Stimulated activated CD8-positive, alpha-beta memory T cell treated with anti-CD3 and anti-CD28 coated beads, Interleukin-12 subunit alpha, Interleukin-12 subunit beta, amount 100 ng/mL, for 1 hour (primary cell): ENCODE data around the gene SLC16A10.
"Not testable (repeated sequence)": the region's sequence is repeated elsewhere in the genome, so short reads cannot be mapped to it uniquely, and the experiment has no call there.

Source experiments
- DNase-seq: peaks from one replicate; pipeline ENCODE4 v3.0.0-alpha.2; 2020; ENCODE audit warnings: low read depth

SLC16A10 gene

DNA sequence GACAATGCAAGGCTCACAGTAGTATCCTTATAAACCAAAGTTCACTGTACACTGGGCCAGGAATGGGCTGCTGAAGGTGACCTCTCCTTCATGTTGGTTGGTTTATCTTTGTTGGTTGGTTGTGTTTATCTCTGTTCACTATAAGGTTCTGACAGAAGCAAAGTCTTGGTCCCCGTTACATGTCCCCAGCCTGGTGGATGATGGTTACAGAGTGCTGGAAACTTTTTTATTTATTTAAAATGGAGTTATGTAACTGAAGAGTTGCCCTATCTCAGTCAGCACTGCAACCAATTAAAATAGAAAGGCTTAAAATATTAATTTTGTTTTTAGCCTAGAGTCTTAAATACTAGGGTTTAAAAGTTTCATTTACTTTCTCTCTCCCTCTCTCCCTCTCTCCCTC, 100.6 kb downstream of the SLC16A10 start:
- DNase-seq = no peak

GRCh38 chr6:111189666-111190210, 102.4 kb downstream of the SLC16A10 start:
- not testable (repeated sequence) for DNase-seq

- DNase-seq = no peak
These were observed 103.3 kb downstream of the SLC16A10 start for GRCh38 chr6:111190637-111191036.

DNA sequence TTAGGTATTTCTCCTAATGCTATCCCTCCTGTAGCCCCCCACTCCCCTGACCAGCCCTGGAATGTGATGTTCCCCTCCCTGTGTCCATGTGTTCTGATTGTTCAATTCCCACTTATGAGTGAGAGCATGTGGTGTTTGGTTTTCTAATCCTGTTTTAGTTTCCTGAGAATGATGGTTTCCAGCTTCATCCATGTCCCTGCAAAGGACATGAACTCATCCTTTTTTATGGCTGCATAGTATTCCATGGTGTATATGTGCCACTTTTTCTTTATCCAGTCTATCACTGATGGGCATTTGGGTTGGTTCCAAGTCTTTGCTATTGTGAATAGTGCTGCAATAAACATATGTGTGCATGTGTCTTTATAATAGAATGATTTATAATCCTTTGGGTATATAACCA, 103.8 kb downstream of the SLC16A10 start:
- DNase-seq = not testable (repeated sequence)

DNA sequence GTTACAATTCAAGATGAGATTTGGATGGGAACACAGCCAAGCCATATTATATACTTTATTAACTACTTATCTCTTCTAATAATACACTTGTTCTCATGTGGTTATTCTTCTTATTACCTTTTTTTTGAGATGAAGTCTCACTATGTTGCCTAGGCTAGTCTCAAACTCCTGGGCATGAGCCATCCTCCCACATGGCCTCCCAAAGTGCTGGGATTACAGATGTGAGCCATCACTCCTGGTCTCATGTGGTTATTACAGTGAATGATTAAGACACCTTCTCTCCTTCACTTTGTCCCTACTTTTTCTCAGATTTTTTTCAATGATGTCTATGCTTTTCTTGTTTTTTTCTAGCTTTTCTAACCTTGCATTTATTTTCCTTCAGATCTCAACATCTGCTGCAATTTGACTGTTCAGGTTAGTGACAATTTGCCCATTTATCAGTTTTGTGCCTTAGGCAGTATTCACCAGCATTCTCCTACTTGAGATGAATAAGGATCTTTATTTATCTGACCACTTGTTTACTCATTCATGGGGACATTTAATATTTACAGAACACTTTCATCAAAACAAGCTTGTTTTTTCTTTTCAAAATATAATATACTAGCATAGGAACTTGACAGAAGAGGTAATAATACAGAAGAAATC, 105.7 kb downstream of the SLC16A10 start:
- no peak for DNase-seq

DNA sequence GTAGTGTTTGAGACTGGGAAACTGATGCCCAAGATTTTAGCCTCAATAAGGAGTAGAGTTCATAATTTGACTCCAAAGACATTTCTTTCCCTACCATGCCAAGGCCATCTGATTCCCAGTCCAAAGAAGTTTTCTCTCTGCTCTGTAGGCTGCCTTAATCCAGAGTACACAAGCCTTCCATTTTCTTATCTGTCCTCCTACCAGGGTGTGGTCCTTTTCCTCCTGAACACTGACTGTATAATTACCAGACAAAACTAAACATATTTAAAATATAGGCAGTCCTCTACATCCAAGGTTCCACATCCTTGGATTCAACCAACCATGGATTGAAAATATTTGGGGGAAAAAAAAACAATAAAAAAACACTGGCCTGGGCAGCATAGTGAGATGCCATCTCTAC, 108.4 kb downstream of the SLC16A10 start:
- no peak for DNase-seq

DNA sequence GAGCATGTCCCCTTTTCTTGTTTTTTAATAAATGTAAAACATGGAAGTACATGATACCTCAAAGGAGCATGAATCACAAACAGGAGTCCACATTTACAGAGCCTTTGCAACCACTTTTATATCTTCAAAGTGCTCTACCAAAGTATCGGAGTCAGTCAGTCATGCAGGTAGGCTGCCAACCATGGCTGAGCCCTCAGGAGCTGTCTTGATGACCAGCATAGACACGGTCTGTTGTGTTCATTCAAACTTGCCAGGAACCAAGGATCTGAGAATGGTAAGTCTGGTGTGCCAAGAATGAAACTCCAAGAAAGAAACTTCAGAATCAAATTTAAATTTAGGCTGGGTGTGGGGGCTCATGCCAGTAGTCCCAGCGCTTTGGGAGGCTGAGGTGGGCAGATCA, 111.5 kb downstream of the SLC16A10 start:
- DNase-seq = no peak

- DNase-seq = no peak
These were observed 112.6 kb downstream of the SLC16A10 start for GRCh38 chr6:111199935-111200334.

DNA sequence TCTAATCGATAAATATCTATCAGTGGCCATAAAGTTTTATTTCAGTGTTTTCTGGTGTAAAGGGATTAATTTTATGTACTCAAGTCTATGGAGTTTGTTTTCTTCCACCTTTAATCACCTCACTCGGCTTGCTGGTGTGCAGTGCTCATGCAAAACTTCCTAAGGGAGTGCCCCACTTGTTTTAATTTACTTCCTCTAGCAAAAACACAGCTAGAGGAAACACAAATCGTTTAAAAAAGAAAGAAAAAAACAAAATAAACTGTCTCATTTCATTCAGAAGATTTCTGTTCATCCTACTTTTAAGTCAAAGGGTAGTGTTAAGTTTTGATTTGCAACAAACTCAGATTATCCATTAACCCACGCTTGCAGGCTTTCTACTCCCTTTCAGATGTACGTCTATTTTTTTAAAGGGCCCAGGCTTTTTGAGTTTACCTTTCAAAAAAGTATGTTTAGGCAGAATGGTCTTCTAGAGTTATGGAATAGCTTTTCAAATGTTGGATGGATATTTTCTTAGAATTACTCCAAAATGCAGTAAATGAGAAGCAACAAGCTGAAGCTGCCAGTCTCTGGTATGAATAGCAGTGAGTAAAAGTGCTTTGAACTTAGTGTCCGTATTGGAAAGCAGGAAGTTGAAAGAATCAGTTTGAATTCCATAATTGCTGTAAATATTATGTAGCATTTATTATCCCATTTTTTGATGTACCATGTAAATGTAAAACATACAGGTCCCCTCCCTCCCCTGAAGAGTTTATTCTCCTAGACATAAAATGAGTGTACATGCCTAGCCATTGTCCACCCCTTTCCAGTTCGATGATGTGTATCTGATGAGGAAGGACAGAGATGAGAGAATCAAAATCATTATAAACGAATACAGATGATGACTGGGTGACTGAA, 113.3 kb downstream of the SLC16A10 start:
- DNase-seq = no peak

DNA sequence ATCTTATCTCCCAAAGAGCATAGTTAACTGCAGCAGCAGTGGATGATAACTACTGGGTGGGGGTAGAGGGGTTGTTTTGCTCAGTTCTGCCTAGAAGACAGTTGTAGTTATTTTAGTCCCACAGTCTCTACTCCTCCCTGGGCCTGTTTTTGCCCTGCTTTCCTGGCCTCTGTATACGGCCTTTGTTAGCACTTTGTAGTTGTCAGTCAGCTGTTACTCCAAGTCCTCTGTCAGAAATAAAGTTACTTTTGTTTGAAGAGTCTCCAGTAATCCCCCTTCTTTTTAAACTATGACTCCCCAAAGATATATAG, 113.9 kb downstream of the SLC16A10 start:
- DNase-seq = no peak

DNA sequence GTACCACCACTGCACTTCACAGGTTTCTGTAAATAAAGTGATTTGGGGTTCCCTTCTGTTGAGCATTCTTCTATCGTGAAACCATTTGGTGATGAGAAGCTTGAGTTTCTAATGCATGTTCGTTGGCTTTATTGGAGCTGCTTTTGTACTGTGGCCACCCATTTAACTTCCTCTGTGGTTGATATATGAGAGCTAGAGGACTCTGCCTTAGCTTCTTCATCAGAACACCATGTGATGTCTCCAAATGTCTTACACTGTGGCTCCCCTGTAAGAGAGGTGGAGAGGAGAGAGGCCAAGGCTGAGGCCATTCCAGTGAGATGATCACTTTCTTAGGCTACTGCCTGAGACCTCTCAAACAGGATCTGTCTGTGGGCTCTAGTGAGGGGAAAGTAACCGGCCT, 114.5 kb downstream of the SLC16A10 start:
- no peak for DNase-seq

- not testable (repeated sequence) for DNase-seq
These were observed 116.2 kb downstream of the SLC16A10 start for GRCh38 chr6:111203539-111203938.

GRCh38 chr6:111204305-111204704, 117.0 kb downstream of the SLC16A10 start:
- no peak for DNase-seq

GRCh38 chr6:111204881-111205280, 117.6 kb downstream of the SLC16A10 start:
- DNase-seq = no peak

DNA sequence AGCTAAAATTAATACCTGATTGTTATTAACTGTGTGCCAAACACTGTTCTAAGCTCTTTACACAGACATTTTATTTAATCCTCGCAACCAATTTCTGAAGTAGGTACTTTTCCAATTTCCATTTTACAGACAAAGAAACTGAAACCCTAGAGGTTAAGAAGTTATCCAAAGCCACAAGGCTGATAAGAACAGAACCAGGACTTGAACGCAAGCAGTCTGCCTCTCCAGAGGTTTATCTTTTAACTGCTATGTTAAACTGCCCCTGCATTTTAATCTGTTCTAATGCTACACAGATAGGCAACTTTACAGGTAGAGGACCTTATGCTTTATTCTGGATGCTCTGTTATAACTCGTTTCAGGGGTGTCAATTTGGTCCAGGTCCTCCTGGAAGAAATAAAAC, 118.2 kb downstream of the SLC16A10 start:
- DNase-seq = no peak

DNA sequence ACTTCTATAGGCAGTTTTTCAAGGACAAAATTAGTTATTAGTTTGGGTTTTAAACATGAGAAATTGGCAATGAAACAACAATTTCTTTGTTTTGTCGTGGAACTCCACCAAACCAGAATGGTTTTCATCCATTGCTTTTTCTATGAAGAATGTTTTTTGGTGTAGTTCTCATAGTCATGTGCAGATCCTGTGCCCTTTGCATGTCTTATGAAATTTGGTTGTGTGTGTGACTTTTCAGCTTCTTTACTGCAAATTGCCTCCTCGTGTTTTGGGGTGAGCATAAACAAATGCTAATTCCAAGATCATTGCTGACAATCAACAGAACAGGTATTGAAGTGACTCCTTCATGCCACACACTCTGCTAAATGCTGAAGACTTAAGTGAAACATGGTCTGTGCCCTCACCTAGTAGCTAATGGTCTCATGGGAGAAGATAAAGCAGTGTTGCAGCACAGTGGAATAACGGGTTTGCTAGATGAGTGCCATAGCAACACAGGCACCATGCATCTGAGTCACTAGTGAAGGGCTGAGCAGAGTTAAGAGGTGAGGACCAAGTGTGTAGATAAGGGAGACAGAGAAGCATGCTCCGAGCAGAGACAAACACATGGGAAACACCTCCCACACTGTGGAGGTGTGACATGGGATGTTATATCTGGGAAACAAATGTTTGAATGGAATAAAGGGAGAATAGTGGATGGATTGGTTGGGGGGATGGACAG, 120.0 kb downstream of the SLC16A10 start:
- no peak for DNase-seq

- DNase-seq = no peak
These were observed 121.6 kb downstream of the SLC16A10 start for GRCh38 chr6:111208933-111209332.

- no peak for DNase-seq
These were observed 123.0 kb downstream of the SLC16A10 start for GRCh38 chr6:111210194-111210728.

DNA sequence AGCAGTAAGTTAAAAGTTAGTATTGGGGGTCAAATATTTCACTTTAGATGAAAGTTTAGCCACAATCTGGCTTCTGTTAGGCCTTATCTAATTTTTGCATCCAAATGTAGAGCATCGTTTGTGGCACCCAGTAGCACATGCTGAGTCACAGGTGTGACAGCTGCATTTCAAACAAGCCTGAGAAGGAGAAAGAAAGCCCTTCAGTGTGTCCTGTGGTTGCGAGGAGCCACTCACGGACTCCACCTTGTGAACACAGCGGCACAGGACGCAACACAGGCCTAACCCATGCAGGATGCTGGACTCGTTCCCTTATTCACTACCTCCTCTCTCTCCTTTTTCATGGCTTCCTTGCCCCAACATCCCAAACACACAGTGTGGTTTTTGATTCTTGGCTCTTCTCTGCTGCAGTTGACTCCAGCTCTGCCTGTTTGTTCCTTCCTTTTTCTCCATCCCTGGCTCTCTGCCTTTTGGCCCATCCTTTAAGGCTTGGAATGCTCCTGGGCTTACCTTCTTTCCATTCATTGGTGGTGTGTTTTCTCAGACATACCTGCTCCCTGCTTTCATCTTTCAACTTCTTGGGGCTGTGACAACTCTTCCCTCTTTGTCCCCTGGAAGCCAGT, 124.2 kb downstream of the SLC16A10 start:
- DNase-seq = no peak

DNA sequence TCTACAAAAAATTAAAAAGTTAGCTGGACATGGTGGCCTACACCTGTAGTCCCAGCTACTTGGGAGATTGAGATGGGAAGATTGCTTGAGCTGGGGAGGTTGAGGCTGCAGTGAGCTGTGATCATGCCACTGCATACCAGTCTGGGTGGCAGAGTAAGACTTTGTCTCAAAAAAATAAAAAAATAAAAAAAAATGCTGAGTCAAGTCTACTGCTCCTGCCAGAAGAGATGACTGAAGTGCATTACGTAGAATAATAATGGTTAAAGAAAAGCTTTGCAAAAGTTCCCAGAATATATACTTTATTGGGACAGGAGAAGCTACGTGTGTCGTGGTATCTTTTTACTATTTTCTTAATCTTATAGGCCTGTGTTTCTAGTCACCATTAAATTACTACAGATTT, 125.3 kb downstream of the SLC16A10 start:
- DNase-seq = no peak

GRCh38 chr6:111215131-111215530, 127.8 kb downstream of the SLC16A10 start:
- DNase-seq = no peak

DNA sequence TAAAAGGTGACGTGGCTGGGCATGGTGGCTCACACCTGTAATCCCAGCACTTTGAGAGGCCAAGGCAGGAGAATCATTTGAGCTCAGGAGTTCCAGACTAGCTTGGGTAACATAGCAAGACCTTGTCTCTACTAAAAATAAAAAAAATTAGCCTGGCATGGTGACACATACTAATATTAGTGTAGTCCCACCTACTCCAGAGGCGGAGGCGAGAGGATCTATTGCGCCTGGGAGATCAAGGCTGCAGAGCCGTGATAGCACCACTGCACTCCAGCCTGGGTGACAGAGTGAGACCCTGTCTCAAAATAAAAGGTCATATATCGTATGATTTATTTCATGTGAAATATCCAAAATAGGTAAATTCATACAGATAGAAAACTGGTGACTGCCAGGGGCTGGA, 132.5 kb downstream of the SLC16A10 start:
- no peak for DNase-seq
